Neural cell (in vitro differentiated cells): ENCODE data around the gene S100PBP. TPM values are rescaled to one million over a fixed set of nuclear protein-coding genes. Genes with fewer than 3 reads are reported as not detected.
"Not testable (repeated sequence)": the region's sequence is repeated elsewhere in the genome, so short reads cannot be mapped to it uniquely, and the experiment has no call there.

Source experiments
- H2AFZ ChIP-seq: fragments of 200-600, 300-800 bp; sonication (generic), shearing (Covaris generic); 2 replicates; pipeline ENCODE4 v1.6.0; 2014; ENCODE audit warnings: low read depth, mild to moderate bottlenecking, antibody characterized with exemption, low read length, moderate library complexity
- H3F3A ChIP-seq: fragments of 200-600 bp; shearing (Covaris generic); 2 replicates; pipeline ENCODE4 v1.6.1; 2016; ENCODE audit warnings: mild to moderate bottlenecking, moderate library complexity, mixed read lengths, antibody characterized with exemption, low read length; ENCODE audit not compliant: insufficient read depth, poor library complexity, severe bottlenecking
- H3K27ac ChIP-seq: fragments of 200-600, 300-800 bp; sonication (generic), shearing (Covaris generic); 2 replicates; pipeline ENCODE4 v1.5.1; 2014; ENCODE audit warnings: mild to moderate bottlenecking, low read length, moderate library complexity
- H3K27me3 ChIP-seq: fragments of 300-800, 200-600 bp; sonication (generic), shearing (Covaris generic); 2 replicates; pipeline ENCODE4 v1.6.0; 2014; ENCODE audit warnings: mild to moderate bottlenecking, low read depth, low read length, moderate library complexity; ENCODE audit not compliant: insufficient read depth
- H3K36me3 ChIP-seq: fragments of 300-800, 200-600 bp; sonication (generic), shearing (Covaris generic); 2 replicates; pipeline ENCODE4 v1.5.1; 2014; ENCODE audit warnings: mild to moderate bottlenecking, antibody characterized with exemption, low read length, moderate library complexity; ENCODE audit not compliant: insufficient read depth
- H3K4me2 ChIP-seq: fragments of 300-800, 200-600 bp; sonication (generic), shearing (Covaris generic); 2 replicates; pipeline ENCODE4 v1.6.0; 2014; ENCODE audit warnings: mild to moderate bottlenecking, low read length
- H3K4me3 ChIP-seq: fragments of 300-800, 200-600 bp; sonication (generic), shearing (Covaris generic); 2 replicates; pipeline ENCODE4 v1.5.1; 2014; ENCODE audit warnings: mild to moderate bottlenecking, low read length, moderate library complexity
- H3K79me2 ChIP-seq: fragments of 200-600 bp; shearing (Covaris generic); replicated peaks from 2 replicates; pipeline ENCODE4 v1.6.0; 2014; ENCODE audit warnings: mild to moderate bottlenecking, low read length, moderate library complexity; ENCODE audit not compliant: insufficient read depth
- H3K9ac ChIP-seq: fragments of 300-800, 200-600 bp; sonication (generic), shearing (Covaris generic); 2 replicates; pipeline ENCODE4 v1.6.1; 2016; ENCODE audit warnings: mild to moderate bottlenecking, low read length, mixed read lengths
- H3K9me2 ChIP-seq: fragments of 200-600 bp; shearing (Covaris generic); 2 replicates; pipeline ENCODE4 v1.6.1; 2016; ENCODE audit warnings: mild to moderate bottlenecking, low read length, mixed read lengths; ENCODE audit not compliant: insufficient read depth
- H3K9me3 ChIP-seq: fragments of 200-600, 300-800 bp; sonication (generic), shearing (Covaris generic); 2 replicates; pipeline ENCODE4 v1.6.1; 2016; ENCODE audit warnings: mild to moderate bottlenecking, mixed run types, low read length, moderate library complexity, mixed read lengths
- H4K20me1 ChIP-seq: fragments of 200-600 bp; shearing (Covaris generic); 2 replicates; pipeline ENCODE4 v1.6.1; 2016; ENCODE audit warnings: mild to moderate bottlenecking, mixed run types; ENCODE audit not compliant: insufficient read depth
- CTCF ChIP-seq: fragments of 450-650 bp; IDR thresholded peaks from 2 replicates; pipeline ENCODE4 v1.5.1; 2014; ENCODE audit warnings: antibody characterized with exemption, mild to moderate bottlenecking, moderate library complexity; ENCODE audit not compliant: poor library complexity, severe bottlenecking
- EP300 ChIP-seq: fragments of 450-650 bp; conservative IDR thresholded peaks from 2 replicates; pipeline ENCODE4 v1.6.1; 2014; ENCODE audit warnings: antibody characterized with exemption, mild to moderate bottlenecking, moderate library complexity; ENCODE audit not compliant: poor library complexity, severe bottlenecking
- EZH2 ChIP-seq: fragments of 200-600, 300-800 bp; shearing (Covaris generic), sonication (generic); IDR thresholded peaks from 2 replicates; pipeline ENCODE4 v1.6.1; 2014; ENCODE audit warnings: antibody characterized with exemption, low read length, borderline replicate concordance, mild to moderate bottlenecking; ENCODE audit not compliant: insufficient read depth, poor library complexity, severe bottlenecking
- MXI1 ChIP-seq: fragments of 450-650 bp; conservative IDR thresholded peaks from 2 replicates; pipeline ENCODE4 v1.6.1; 2014; ENCODE audit warnings: antibody characterized with exemption, mild to moderate bottlenecking; ENCODE audit not compliant: poor library complexity, severe bottlenecking
- POLR2AphosphoS5 ChIP-seq: IDR thresholded peaks from 2 replicates; pipeline ENCODE4 v1.6.1; 2012
- RAD21 ChIP-seq: fragments of 450-650 bp; conservative IDR thresholded peaks from 2 replicates; pipeline ENCODE4 v1.6.1; 2014; ENCODE audit warnings: antibody characterized with exemption, mild to moderate bottlenecking, moderate library complexity
- REST ChIP-seq: IDR thresholded peaks from 2 replicates; pipeline ENCODE4 v1.6.1; 2012; ENCODE audit warnings: borderline replicate concordance
- SMC3 ChIP-seq: fragments of 450-650 bp; conservative IDR thresholded peaks from 2 replicates; pipeline ENCODE4 v1.6.1; 2014; ENCODE audit warnings: antibody characterized with exemption, mild to moderate bottlenecking, moderate library complexity; ENCODE audit not compliant: poor library complexity
- TAF1 ChIP-seq: IDR thresholded peaks from 2 replicates; pipeline ENCODE4 v1.6.1; 2012; ENCODE audit warnings: low read depth
- polyA plus RNA-seq: library from polyadenylated mRNA; depleted of rRNA; stranded (reverse); fragments of >200 nt; gene quantifications from 2 replicates; pipeline ENCODE4 v1.2.3, GENCODE V29; 2014

S100PBP gene
- polyA plus RNA-seq, 1 donor from 2014 or later = 77.0 TPM

GRCh38 chr1:32903991-32904785, 86.7 kb downstream of the S100PBP start:
- TF ChIP-seq EZH2 = no peak
- no peak for TF ChIP-seq TAF1
- TF ChIP-seq POLR2AphosphoS5 = no peak
- no peak for TF ChIP-seq RAD21
- TF ChIP-seq EP300 = no peak
- no peak for TF ChIP-seq MXI1
- no peak for TF ChIP-seq CTCF
- TF ChIP-seq REST = no peak
- TF ChIP-seq SMC3 = no peak
- H2AFZ ChIP-seq = no peak overlapping the region
- peaks cover 32% of the 10 kb centered on the region for H3K27me3 ChIP-seq
- H3K4me2 ChIP-seq = no peak overlapping the region
- no peaks in the 10 kb centered on the region for H3K9me2 ChIP-seq
- no peaks in the 10 kb centered on the region for H3F3A ChIP-seq
- no peaks in the 10 kb centered on the region for H3K79me2 ChIP-seq
- H3K4me3 ChIP-seq = no peak overlapping the region
- H3K9ac ChIP-seq = no peak overlapping the region
- no peaks in the 10 kb centered on the region for H3K36me3 ChIP-seq
- no peaks in the 10 kb centered on the region for H3K9me3 ChIP-seq
- H3K27ac ChIP-seq = no peak overlapping the region
- H4K20me1 ChIP-seq = no peaks in the 10 kb centered on the region

GRCh38 chr1:32904797-32905196, 87.3 kb downstream of the S100PBP start:
- H3K27me3 ChIP-seq = peaks cover 26% of the 10 kb centered on the region
- no peaks in the 10 kb centered on the region for H3K9me3 ChIP-seq
- no peak overlapping the region for H2AFZ ChIP-seq
- no peaks in the 10 kb centered on the region for H4K20me1 ChIP-seq
- TF ChIP-seq SMC3 (no peak), TAF1 (no peak), RAD21 (no peak), MXI1 (no peak), EP300 (no peak), REST (no peak), CTCF (no peak), EZH2 (no peak), POLR2AphosphoS5 (no peak)
- H3K4me2 ChIP-seq = no peak overlapping the region
- no peaks in the 10 kb centered on the region for H3K79me2 ChIP-seq
- no peaks in the 10 kb centered on the region for H3K9me2 ChIP-seq
- H3K36me3 ChIP-seq = no peaks in the 10 kb centered on the region
- no peak overlapping the region for H3K27ac ChIP-seq
- H3K9ac ChIP-seq = no peak overlapping the region
- no peak overlapping the region for H3K4me3 ChIP-seq
- H3F3A ChIP-seq = no peaks in the 10 kb centered on the region

- H3K9ac ChIP-seq, H3K9me2 ChIP-seq, H3K79me2 ChIP-seq, H3K9me3 ChIP-seq, H2AFZ ChIP-seq, H3K4me2 ChIP-seq, H3K27ac ChIP-seq, H3K36me3 ChIP-seq, H3F3A ChIP-seq, H3K4me3 ChIP-seq, H4K20me1 ChIP-seq: not testable (repeated sequence)
- peaks cover 18% of the 10 kb centered on the region for H3K27me3 ChIP-seq
These were observed 88.1 kb downstream of the S100PBP start for GRCh38 chr1:32905588-32905987.
